Mesothelial cell of epicardium (in vitro differentiated cells): ENCODE data around the gene SEMA5B. TPM values are rescaled to one million over a fixed set of nuclear protein-coding genes. Genes with fewer than 3 reads are reported as not detected.

Experiments used
- DNase-seq, 2 experiments: peaks; one replicate each; pipeline ENCODE4 v3.0.0; 2021; ENCODE audit warnings: low spot score in 2 of 2; ENCODE audit not compliant: unreplicated experiment in 2 of 2
- H3K27ac Mint-ChIP-seq: 2 replicates; pipeline ENCODE4 v1.8.0; 2021; ENCODE audit warnings: mixed read lengths
- H3K27me3 Mint-ChIP-seq: 2 replicates; pipeline ENCODE4 v1.8.0; 2021; ENCODE audit warnings: low read depth, mixed read lengths
- H3K36me3 Mint-ChIP-seq: 2 replicates; pipeline ENCODE4 v1.8.0; 2021; ENCODE audit warnings: mixed read lengths
- H3K4me1 Mint-ChIP-seq: 2 replicates; pipeline ENCODE4 v1.8.0; 2021; ENCODE audit warnings: mixed read lengths
- H3K4me3 Mint-ChIP-seq: 2 replicates; pipeline ENCODE4 v1.8.0; 2021; ENCODE audit warnings: mild to moderate bottlenecking, moderate library complexity, mixed read lengths
- H3K9me3 Mint-ChIP-seq: 2 replicates; pipeline ENCODE4 v1.8.0; 2021; ENCODE audit warnings: mixed read lengths
- total RNA-seq: library from RNA; stranded (reverse); gene quantifications from 3 replicates; pipeline ENCODE4 v1.2.1, GENCODE V29; 2021
- TF ChIP-seq, protein P1 (sequence below): fragments of 200-600 bp; sonication (generic); IDR thresholded peaks from one replicate; pipeline ENCODE4 v1.5.0; 2021; ENCODE audit warnings: antibody characterized with exemption; ENCODE audit not compliant: unreplicated experiment

Gene SEMA5B
- total RNA-seq, 1 donor from 2014 or later: 0.27 TPM

DNA sequence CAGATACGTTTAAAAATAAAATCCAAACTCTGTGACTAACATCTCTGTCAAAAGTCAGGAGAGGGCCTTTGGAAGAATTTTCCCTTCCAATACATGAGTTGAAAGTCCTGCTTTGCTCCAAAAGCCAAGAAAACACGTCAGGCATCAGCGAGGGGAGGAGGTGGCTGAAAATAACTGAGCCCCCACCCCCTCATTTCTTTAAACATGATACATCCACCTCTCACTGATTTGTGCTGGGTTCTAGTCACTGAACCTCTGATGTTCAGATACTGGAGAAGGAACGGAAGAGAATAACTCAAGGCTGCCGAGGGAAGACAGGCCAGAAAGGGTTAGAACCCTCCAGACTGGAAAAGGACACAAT, 9.4 kb upstream of the SEMA5B start:
- no peaks in the 10 kb centered on the region for H3K4me1 Mint-ChIP-seq
- H3K27ac Mint-ChIP-seq: no peak overlapping the region
- H3K9me3 Mint-ChIP-seq: no peaks in the 10 kb centered on the region
- TF ChIP-seq, protein P1, sequence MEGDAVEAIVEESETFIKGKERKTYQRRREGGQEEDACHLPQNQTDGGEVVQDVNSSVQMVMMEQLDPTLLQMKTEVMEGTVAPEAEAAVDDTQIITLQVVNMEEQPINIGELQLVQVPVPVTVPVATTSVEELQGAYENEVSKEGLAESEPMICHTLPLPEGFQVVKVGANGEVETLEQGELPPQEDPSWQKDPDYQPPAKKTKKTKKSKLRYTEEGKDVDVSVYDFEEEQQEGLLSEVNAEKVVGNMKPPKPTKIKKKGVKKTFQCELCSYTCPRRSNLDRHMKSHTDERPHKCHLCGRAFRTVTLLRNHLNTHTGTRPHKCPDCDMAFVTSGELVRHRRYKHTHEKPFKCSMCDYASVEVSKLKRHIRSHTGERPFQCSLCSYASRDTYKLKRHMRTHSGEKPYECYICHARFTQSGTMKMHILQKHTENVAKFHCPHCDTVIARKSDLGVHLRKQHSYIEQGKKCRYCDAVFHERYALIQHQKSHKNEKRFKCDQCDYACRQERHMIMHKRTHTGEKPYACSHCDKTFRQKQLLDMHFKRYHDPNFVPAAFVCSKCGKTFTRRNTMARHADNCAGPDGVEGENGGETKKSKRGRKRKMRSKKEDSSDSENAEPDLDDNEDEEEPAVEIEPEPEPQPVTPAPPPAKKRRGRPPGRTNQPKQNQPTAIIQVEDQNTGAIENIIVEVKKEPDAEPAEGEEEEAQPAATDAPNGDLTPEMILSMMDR: no peak
- H3K4me3 Mint-ChIP-seq: no peak overlapping the region
- H3K27me3 Mint-ChIP-seq: peaks cover 10% of the 10 kb centered on the region
- no peak for DNase-seq
- no peaks in the 10 kb centered on the region for H3K36me3 Mint-ChIP-seq

DNA sequence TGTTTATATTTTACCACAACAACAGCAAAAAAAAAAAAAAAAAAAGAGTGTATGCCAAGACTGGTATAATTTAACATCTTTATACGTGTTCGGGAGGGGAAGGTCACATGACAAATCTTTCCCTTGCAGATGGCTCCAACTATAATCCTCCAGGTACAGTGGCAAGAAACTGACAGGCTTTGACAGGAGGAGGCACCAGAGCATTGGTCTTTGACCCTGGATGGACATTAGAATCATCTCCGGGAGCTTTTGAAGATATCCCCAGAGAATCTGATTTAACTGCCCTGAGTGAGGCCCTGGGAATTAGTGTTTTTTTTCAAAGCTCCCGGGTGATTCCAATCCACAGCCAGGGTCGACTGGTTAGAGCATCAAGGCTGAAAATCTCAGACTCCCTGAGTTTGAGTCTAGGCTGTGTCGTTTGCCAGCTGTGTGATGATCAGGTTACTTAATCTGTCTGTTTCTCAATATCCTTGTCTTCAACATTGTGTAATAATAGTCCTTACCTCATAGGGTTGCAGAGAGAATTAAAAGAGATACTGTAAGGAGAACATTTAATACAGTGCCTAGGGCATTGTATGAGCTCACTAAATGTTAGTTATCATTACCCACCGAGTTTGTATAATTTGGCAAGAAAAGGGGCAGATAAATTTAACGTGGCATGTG, 8.9 kb upstream of the SEMA5B start:
- Mint-ChIP-seq H3K27ac (no peak overlapping the region), H3K4me3 (no peak overlapping the region), H3K4me1 (no peaks in the 10 kb centered on the region), H3K9me3 (no peaks in the 10 kb centered on the region), H3K36me3 (no peaks in the 10 kb centered on the region), H3K27me3 (peaks cover 10% of the 10 kb centered on the region)
- DNase-seq: no peak
- TF ChIP-seq, protein P1: no peak

DNA sequence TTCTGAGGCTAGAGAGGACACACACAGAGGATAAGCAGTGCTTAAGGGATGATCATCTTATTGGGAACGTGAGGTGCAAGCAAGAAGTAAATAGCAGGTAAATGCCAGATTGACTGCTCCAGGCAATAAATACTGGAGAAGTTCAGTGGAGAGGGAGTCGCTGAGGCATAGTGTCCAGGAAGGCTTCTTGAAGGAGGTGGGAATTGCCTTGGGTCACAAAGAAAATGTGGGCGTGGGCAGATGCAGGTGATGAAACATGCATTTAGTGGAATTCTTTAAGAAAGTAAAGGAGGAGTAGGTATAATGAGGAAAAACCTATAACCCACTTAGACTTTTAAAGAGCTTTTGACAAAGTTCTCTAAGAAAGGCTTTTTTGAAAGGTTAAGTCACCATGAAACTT, 7.4 kb upstream of the SEMA5B start:
- no peaks in the 10 kb centered on the region for H3K36me3 Mint-ChIP-seq
- no peak overlapping the region for H3K27ac Mint-ChIP-seq
- peaks cover 13% of the 10 kb centered on the region for H3K27me3 Mint-ChIP-seq
- H3K9me3 Mint-ChIP-seq: no peaks in the 10 kb centered on the region
- TF ChIP-seq, protein P1: no peak
- H3K4me3 Mint-ChIP-seq: no peak overlapping the region
- H3K4me1 Mint-ChIP-seq: no peaks in the 10 kb centered on the region
- DNase-seq: no peak

DNA sequence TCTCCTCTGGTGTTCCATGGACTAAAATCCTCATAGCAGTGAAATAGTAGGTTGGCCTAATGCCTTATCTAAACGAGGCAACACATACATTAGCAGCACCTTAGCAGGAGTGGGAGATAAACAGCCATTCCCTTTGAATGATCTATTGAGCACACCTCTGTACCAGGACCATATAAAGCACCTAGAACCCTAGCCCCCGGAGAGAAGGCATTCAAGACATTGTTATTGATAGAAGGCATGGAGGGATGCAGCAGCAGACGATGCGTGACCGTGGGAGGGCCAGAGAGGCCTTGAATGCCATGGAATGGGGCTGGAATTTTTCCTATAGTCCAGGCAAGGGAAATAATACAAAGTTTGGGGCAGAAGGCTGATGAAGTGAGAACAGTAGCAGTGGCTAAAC, 6.6 kb upstream of the SEMA5B start:
- no peaks in the 10 kb centered on the region for H3K9me3 Mint-ChIP-seq
- H3K4me3 Mint-ChIP-seq: no peak overlapping the region
- no peaks in the 10 kb centered on the region for H3K36me3 Mint-ChIP-seq
- DNase-seq: no peak
- no peak overlapping the region for H3K27ac Mint-ChIP-seq
- no peaks in the 10 kb centered on the region for H3K4me1 Mint-ChIP-seq
- H3K27me3 Mint-ChIP-seq: peaks cover 16% of the 10 kb centered on the region
- TF ChIP-seq, protein P1: no peak

DNA sequence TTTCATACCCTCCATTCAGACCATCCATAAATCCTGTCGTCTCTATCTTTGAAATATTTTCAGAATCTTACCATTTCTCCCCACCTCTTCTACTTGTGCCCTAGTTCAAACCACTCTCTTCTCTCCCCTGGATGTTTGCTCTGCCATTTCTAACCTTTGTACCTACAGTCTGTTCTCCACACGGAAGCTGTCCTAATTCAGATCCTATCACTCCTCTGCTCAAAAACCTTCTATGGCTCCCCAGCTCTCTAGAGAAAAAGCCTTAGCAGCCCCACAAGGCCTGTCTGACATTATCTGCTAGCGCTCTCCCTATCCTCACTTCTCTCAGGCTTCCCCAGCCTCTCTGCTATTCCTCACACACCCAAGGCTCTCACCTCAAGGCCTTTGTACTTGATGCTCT, 4.5 kb upstream of the SEMA5B start:
- peaks cover 11% of the 10 kb centered on the region for H3K4me1 Mint-ChIP-seq
- H3K27me3 Mint-ChIP-seq: peaks cover 31% of the 10 kb centered on the region
- H3K36me3 Mint-ChIP-seq: no peaks in the 10 kb centered on the region
- no peak for DNase-seq
- TF ChIP-seq, protein P1: no peak
- H3K9me3 Mint-ChIP-seq: no peaks in the 10 kb centered on the region
- H3K27ac Mint-ChIP-seq: no peak overlapping the region
- H3K4me3 Mint-ChIP-seq: no peak overlapping the region

DNA sequence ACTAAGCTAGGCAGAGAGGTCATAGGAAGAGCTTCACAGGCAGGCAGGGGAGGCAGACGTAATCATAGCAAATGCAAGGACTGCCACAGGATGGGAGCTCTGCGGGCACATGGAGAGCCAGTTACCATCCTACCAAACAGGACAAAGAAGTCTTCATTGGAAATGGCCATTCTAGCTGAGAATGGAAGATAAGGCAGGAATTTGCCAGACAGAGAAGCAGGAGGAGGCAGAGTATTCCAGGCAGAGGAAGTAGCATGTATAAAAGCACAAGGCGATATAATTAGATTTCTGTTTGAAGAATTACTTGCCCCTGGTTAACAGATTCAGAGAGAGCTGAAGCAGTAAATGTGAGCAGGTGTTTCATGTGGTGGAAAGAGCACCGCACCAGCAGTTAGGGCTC, 3.5 kb upstream of the SEMA5B start:
- peaks cover 17% of the 10 kb centered on the region for H3K4me1 Mint-ChIP-seq

More for the DNA sequence above, 3.5 kb upstream of the SEMA5B start:
- Mint-ChIP-seq H3K27ac (no peak overlapping the region), H3K27me3 (peaks cover 41% of the 10 kb centered on the region), H3K9me3 (no peaks in the 10 kb centered on the region), H3K4me3 (no peak overlapping the region), H3K36me3 (no peaks in the 10 kb centered on the region)
- TF ChIP-seq, protein P1: no peak
- DNase-seq: no peak
